Right lobe of liver (tissue), 4 donors: ENCODE results near the gene GCNT1.

Experiments
- CTCF ChIP-seq, 4 donors: fragments of 200-600 bp in 3 of 4; fragments of 450-650 bp in 1 of 4; IDR thresholded peaks; one replicate each; pipeline versions ENCODE4 v1.5.1 to v1.8.0; 2016 to 2022; ENCODE audit warnings: antibody characterized with exemption in 4 of 4, mild to moderate bottlenecking in 2 of 4
- POLR2A ChIP-seq: fragments of 450-650 bp; IDR thresholded peaks from one replicate; pipeline ENCODE4 v1.6.1; 2017; ENCODE audit warnings: antibody characterized with exemption, mild to moderate bottlenecking
- donor health status: DM: no; HTN: no; CAD: no.
- donor health status: DM: no; HTN: no; CAD: no.
- donor health status: DM: no; HTN: yes; CAD: no.

GRCh38 chr9:76438841-76439588, 20.0 kb upstream of the GCNT1 start:
- TF ChIP-seq CTCF (IDR thresholded peaks at IDR 0.05) (no peak), POLR2A (no peak)
